Natural killer cell (primary cell): ENCODE data around the gene POLR1A. TPM values are rescaled to one million over a fixed set of nuclear protein-coding genes. Genes with fewer than 3 reads are reported as not detected.
"Not testable (repeated sequence)": the region's sequence is repeated elsewhere in the genome, so short reads cannot be mapped to it uniquely, and the experiment has no call there.

Source experiments
- ATAC-seq, 3 donors: fragments of 150-1000 bp in 2 of 3; fragments of 200-7000 bp in 1 of 3; cut with Tn5 transposase; 1 replicate in 1 of 3; 2 replicates in 2 of 3; pipeline ENCODE4 v1.10.0; 2021; ENCODE audit warnings: mild to moderate bottlenecking in 2 of 3, moderate library complexity in 2 of 3
- DNase-seq, 2 donors: peaks; one replicate each; pipeline versions ENCODE4 v3.0.0 to v3.0.0-alpha.2; 2013 to 2021; ENCODE audit warnings: mixed read lengths in 1 of 2
- H3K27ac ChIP-seq: one replicate; pipeline ENCODE4 v1.5.1; 2013; ENCODE audit warnings: mild to moderate bottlenecking, low read length
- H3K27me3 ChIP-seq: one replicate; pipeline ENCODE4 v1.6.1; 2013; ENCODE audit warnings: low read length; ENCODE audit not compliant: control insufficient read depth, insufficient read depth
- H3K36me3 ChIP-seq: one replicate; pipeline ENCODE4 v1.6.1; 2013; ENCODE audit warnings: low read length; ENCODE audit not compliant: control insufficient read depth, insufficient read depth
- H3K4me1 ChIP-seq: one replicate; pipeline ENCODE4 v1.6.1; 2013; ENCODE audit warnings: low read length; ENCODE audit not compliant: control insufficient read depth, insufficient read depth
- H3K4me3 ChIP-seq: one replicate; pipeline ENCODE4 v1.5.1; 2013; ENCODE audit warnings: low read length
- H3K9me3 ChIP-seq: one replicate; pipeline ENCODE4 v1.6.1; 2013; ENCODE audit warnings: low read length; ENCODE audit not compliant: control insufficient read depth, insufficient read depth
- H3K27ac Mint-ChIP-seq, 2 donors: one replicate each; pipeline ENCODE4 v1.8.0; 2022; ENCODE audit warnings: mild to moderate bottlenecking in 2 of 2, mixed read lengths in 2 of 2, moderate library complexity in 1 of 2
- H3K27me3 Mint-ChIP-seq, 2 donors: one replicate each; pipeline ENCODE4 v1.8.0; 2022; ENCODE audit warnings: low read depth in 2 of 2, mixed read lengths in 2 of 2
- H3K36me3 Mint-ChIP-seq: one replicate; pipeline ENCODE4 v1.8.0; 2022; ENCODE audit warnings: mixed read lengths
- H3K4me1 Mint-ChIP-seq, 2 donors: one replicate each; pipeline ENCODE4 v1.8.0; 2022; ENCODE audit warnings: mixed read lengths in 2 of 2
- H3K4me3 Mint-ChIP-seq: one replicate; pipeline ENCODE4 v1.8.0; 2022; ENCODE audit warnings: mild to moderate bottlenecking, moderate library complexity, mixed read lengths
- H3K9me3 Mint-ChIP-seq, 2 donors: one replicate each; pipeline ENCODE4 v1.8.0; 2022; ENCODE audit warnings: mixed read lengths in 2 of 2
- WGBS: methylation state at CpG from one replicate; pipeline ENCODE4 v1.1.7; 2013; ENCODE audit warnings: missing lambda C conversion rate; ENCODE audit not compliant: insufficient coverage; 5-methylcytosine and 5-hydroxymethylcytosine counted together
- intact Hi-C: fragments of 100-400 bp; cut with micrococcal nuclease; formaldehyde crosslinking; loops from one replicate; pipeline ENCODE4 v1.14.2; 2022
- total RNA-seq, 4 donors: library from RNA; stranded (reverse); fragments of 120-200 nt in 1 of 4; gene quantifications; one replicate each; pipeline versions ENCODE4 v1.2.3 to v1.2.4, GENCODE V29; 2013 to 2022
- TF ChIP-seq, protein P1 (sequence below): fragments of 200-600 bp; IDR thresholded peaks from one replicate; pipeline ENCODE4 v1.8.0; 2022; ENCODE audit warnings: antibody characterized with exemption

POLR1A gene
- total RNA-seq, 3 donors from 2014 or later (not counting 1 experiment from before 2014, with no cell fraction given), result 19.7 to 26.5 (median 22.8) TPM

GRCh38 chr2:85992611-85993010 is 113.1 kb downstream of the POLR1A start:
- TF ChIP-seq, protein P1, sequence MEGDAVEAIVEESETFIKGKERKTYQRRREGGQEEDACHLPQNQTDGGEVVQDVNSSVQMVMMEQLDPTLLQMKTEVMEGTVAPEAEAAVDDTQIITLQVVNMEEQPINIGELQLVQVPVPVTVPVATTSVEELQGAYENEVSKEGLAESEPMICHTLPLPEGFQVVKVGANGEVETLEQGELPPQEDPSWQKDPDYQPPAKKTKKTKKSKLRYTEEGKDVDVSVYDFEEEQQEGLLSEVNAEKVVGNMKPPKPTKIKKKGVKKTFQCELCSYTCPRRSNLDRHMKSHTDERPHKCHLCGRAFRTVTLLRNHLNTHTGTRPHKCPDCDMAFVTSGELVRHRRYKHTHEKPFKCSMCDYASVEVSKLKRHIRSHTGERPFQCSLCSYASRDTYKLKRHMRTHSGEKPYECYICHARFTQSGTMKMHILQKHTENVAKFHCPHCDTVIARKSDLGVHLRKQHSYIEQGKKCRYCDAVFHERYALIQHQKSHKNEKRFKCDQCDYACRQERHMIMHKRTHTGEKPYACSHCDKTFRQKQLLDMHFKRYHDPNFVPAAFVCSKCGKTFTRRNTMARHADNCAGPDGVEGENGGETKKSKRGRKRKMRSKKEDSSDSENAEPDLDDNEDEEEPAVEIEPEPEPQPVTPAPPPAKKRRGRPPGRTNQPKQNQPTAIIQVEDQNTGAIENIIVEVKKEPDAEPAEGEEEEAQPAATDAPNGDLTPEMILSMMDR, result no peak
- H3K9me3 Mint-ChIP-seq, result no peaks in the 10 kb centered on the region
- no peak overlapping the region for H3K4me3 ChIP-seq
- H3K4me3 Mint-ChIP-seq, result no peak overlapping the region
- peaks cover 22 to 45% of the 10 kb centered on the region in 2 donors for H3K4me1 Mint-ChIP-seq
- no peak overlapping the region for H3K27ac ChIP-seq
- H3K9me3 ChIP-seq, result no peaks in the 10 kb centered on the region
- no peak for DNase-seq
- no peaks in the 10 kb centered on the region for H3K27me3 ChIP-seq
- H3K36me3 ChIP-seq, result no peaks in the 10 kb centered on the region
- H3K4me1 ChIP-seq, result peaks cover 45% of the 10 kb centered on the region
- no peak for ATAC-seq
- H3K36me3 Mint-ChIP-seq, result no peaks in the 10 kb centered on the region
- H3K27ac Mint-ChIP-seq, result no peak overlapping the region
- intact Hi-C loops, result no loop called here
- no peaks in the 10 kb centered on the region for H3K27me3 Mint-ChIP-seq

DNA sequence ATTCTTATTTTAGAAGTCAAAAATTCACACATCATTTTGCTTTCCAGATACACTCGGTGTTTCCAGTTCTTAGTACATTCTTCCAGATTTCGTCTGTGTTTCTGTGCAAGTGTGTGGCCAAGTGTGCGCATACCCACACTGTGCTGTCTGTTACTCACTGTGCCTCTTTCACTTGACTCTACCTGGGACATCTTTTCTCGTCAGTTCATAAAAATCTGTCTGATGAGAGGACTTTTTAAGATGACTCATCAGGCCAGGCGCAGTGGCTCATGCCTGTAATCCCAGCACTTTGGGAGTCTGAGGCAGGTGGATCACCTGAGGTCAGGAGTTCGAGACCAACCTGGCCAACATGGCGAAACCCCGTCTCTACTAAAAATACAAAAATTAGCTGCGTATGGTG is 113.6 kb downstream of the POLR1A start:
- H3K4me3 ChIP-seq, ATAC-seq, DNase-seq, H3K27ac ChIP-seq, intact Hi-C loops, H3K27me3 Mint-ChIP-seq, H3K36me3 Mint-ChIP-seq, H3K27me3 ChIP-seq, H3K36me3 ChIP-seq, H3K27ac Mint-ChIP-seq, H3K9me3 Mint-ChIP-seq, H3K4me3 Mint-ChIP-seq, H3K9me3 ChIP-seq: not testable (repeated sequence)
- WGBS, result 96% methylated on average over 7 of the region's 9 CpGs
- H3K4me1 ChIP-seq, result peaks cover 39% of the 10 kb centered on the region
- peaks cover 22 to 39% of the 10 kb centered on the region in 2 donors for H3K4me1 Mint-ChIP-seq

- peaks cover 20% of the 10 kb centered on the region for H3K4me1 ChIP-seq
- no peaks in the 10 kb centered on the region for H3K9me3 ChIP-seq
- Mint-ChIP-seq H3K9me3 (no peaks in the 10 kb centered on the region), H3K27ac (peak overlapping the region in 1 of 2 donors; percentile 39), H3K4me3 (no peak overlapping the region), H3K4me1 (peaks cover 13 to 22% of the 10 kb centered on the region in 2 donors), H3K27me3 (no peaks in the 10 kb centered on the region), H3K36me3 (no peaks in the 10 kb centered on the region)
- 91% methylated on average over 8 of the region's 8 CpGs for WGBS
- DNase-seq (no peak), ATAC-seq (no peak)
- H3K36me3 ChIP-seq, result no peaks in the 10 kb centered on the region
- no peak overlapping the region for H3K27ac ChIP-seq
- H3K27me3 ChIP-seq, result no peaks in the 10 kb centered on the region
- TF ChIP-seq, protein P1, result no peak
- intact Hi-C loops, result no loop called here
- no peak overlapping the region for H3K4me3 ChIP-seq
Observed at GRCh38 chr2:85990084-85990483, 115.6 kb downstream of the POLR1A start.

DNA sequence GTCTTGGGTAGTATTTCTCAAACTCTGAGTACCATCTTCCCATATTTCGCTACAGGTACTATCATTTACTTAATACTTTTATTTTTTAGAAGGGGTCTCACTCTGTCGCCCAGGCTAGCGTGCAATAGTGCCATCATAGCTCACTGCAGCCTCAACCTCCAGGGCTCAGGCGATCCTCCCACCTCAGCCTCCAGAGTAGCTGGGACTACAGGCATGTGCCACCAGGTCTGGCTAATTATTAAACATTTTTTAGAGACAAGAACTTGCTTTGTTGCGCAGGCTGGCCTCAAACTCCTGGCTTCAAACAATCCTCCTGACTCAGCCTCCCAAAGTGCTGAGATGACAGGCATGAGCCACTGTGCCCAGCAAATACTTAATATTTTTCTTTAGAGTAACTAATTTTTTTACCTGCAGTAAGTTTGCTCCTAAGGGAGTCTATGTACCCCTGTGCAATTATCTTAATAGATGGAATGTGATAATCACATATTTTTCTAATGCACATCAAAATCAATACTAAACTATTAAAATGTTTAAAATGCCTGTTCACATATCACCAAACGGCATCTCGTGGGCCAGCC is 116.3 kb downstream of the POLR1A start:
- no peaks in the 10 kb centered on the region for H3K9me3 ChIP-seq
- ATAC-seq (no peak), DNase-seq (no peak)
- Mint-ChIP-seq H3K27ac (peak overlapping the region in 1 of 2 donors; percentile 5), H3K9me3 (no peaks in the 10 kb centered on the region), H3K4me3 (no peak overlapping the region), H3K27me3 (no peaks in the 10 kb centered on the region), H3K36me3 (no peaks in the 10 kb centered on the region), H3K4me1 (peaks cover 7 to 15% of the 10 kb centered on the region in 2 donors)
- H3K4me1 ChIP-seq, result peaks cover 12% of the 10 kb centered on the region
- H3K4me3 ChIP-seq, result no peak overlapping the region
- H3K27me3 ChIP-seq, result no peaks in the 10 kb centered on the region
- no peak overlapping the region for H3K27ac ChIP-seq
- H3K36me3 ChIP-seq, result no peaks in the 10 kb centered on the region
- TF ChIP-seq, protein P1, result no peak
- WGBS, result 83% methylated on average over 6 of the region's 7 CpGs
- intact Hi-C loops, result no loop called here
